Measurements from ENCODE around the gene KLF14. TPM values are rescaled to one million over a fixed set of nuclear protein-coding genes. Genes with fewer than 3 reads are reported as not detected.
"Not testable (repeated sequence)": the region's sequence is repeated elsewhere in the genome, so short reads cannot be mapped to it uniquely, and the experiment has no call there.

Gene KLF14
- total and polyA plus RNA-seq, 2 donors: 0.03 to 0.32 TPM

DNA sequence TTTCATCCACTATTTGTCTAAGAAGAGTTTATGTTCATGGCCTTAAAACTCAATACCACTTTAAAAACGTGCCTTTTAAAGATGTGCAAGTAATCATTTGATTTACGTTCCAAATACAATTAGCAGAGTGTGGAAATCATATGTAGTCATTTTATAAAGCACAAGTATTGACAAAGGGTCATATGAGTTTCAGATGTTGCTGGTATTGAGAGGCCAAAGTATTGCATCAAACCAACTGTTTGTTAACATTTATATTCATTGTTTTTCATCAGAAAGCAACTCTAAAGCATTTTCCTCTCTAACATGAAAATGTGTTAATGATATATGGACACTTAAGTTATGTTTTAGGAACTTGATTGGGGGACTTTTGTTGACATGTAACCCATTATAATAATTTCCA, 36.2 kb downstream of the KLF14 start:
- Histone ChIP-seq H3K4me1 (ENCODE audit: insufficient read depth) (no peaks in the 10 kb centered on the region), H3K27ac (ENCODE audit: low read depth) (no peak overlapping the region), H3K36me3 (ENCODE audit: insufficient read depth) (no peaks in the 10 kb centered on the region), H3K4me3 (ENCODE audit: low read depth, low read length) (no peak overlapping the region)
- no peak for DNase-seq (ENCODE audit: extremely low spot score)
- 79% methylated on average over 2 of the region's 2 CpGs for WGBS

DNA sequence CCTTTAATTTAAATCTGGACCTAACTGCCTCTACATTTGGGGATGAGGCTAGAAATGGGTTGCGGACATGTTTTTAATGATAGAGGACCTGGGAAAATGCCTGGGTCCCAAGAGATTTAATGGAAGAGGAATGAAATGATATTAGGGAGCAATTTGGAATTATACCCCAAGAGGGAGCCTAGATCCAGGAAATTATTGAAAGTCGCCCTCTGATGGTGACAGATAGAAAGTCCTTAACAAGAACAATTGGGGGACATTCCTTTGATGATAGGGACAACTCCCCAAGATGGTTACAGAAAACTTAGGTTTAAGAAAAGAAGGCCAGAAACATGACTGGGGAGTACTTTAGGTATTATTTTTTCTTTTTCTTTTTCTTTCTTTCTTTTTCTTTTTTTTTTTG, 38.2 kb downstream of the KLF14 start:
- 70% methylated on average over 2 of the region's 2 CpGs for WGBS
- H3K27ac ChIP-seq (ENCODE audit: low read depth): no peak overlapping the region
- DNase-seq (ENCODE audit: extremely low spot score): no peak
- no peaks in the 10 kb centered on the region for H3K4me1 ChIP-seq (ENCODE audit: insufficient read depth)
- H3K4me3 ChIP-seq (ENCODE audit: low read depth, low read length): no peak overlapping the region
- H3K36me3 ChIP-seq (ENCODE audit: insufficient read depth): no peaks in the 10 kb centered on the region

GRCh38 chr7:130692396-130692795, 41.6 kb downstream of the KLF14 start:
- H3K27ac ChIP-seq (ENCODE audit: low read depth); DNase-seq (ENCODE audit: extremely low spot score); H3K4me3 ChIP-seq (ENCODE audit: low read depth, low read length); H3K4me1 ChIP-seq (ENCODE audit: insufficient read depth); H3K36me3 ChIP-seq (ENCODE audit: insufficient read depth): not testable (repeated sequence)
- 92% methylated on average over 1 of the region's 1 CpG for WGBS

DNA sequence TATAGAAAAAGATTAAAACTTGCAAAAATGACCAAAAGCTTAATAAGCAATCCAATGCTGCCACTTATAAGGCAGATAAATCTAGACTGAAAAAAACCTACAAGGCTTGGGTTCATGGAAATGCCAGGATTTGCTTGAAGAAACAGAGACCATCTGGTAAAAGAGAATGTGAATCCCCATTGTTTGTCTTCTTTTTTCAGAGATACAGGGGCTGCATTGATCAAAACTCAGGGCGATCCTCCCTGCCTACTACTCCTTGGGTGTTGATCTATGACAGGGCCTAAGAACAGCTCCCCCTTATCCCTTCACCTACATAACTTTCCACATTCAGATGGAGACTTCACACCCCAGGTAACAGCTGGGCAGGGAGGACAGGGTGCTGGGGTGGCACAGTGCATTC, 44.3 kb downstream of the KLF14 start:
- H3K27ac ChIP-seq (ENCODE audit: low read depth): no peak overlapping the region
- WGBS: 87% methylated on average over 1 of the region's 1 CpG
- no peaks in the 10 kb centered on the region for H3K4me1 ChIP-seq (ENCODE audit: insufficient read depth)
- no peak for DNase-seq (ENCODE audit: extremely low spot score)
- H3K4me3 ChIP-seq (ENCODE audit: low read depth, low read length): no peak overlapping the region
- no peaks in the 10 kb centered on the region for H3K36me3 ChIP-seq (ENCODE audit: insufficient read depth)

DNA sequence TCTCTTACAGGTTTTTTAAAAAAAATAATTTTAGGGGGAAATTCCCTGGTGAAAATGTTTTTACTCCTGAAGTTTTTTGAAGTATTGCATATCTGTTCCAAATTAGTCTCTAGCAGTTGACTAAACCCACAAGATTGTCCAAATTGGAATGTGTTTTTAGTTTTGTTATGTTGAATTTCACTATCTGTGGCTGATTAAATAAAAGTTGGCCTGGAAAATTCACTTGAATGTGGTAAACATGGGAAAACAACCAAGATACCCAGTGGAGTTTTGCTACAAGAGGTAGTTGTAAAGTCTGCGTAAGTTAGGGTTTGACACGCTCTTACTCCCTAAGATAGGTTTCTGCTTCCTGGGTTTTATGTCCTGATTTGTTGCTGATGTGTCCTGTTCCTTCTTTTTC, 51.0 kb downstream of the KLF14 start:
- 91% methylated on average over 2 of the region's 2 CpGs for WGBS
- H3K36me3 ChIP-seq (ENCODE audit: insufficient read depth): no peaks in the 10 kb centered on the region
- no peak overlapping the region for H3K4me3 ChIP-seq (ENCODE audit: low read depth, low read length)
- H3K4me1 ChIP-seq (ENCODE audit: insufficient read depth): no peaks in the 10 kb centered on the region
- H3K27ac ChIP-seq (ENCODE audit: low read depth): no peak overlapping the region
- no peak for DNase-seq (ENCODE audit: extremely low spot score)

Other genes starting within 250 kb of the KLF14 start
- gene MEST, start 242.1 kb downstream of the KLF14 start, total RNA-seq: 259 TPM
- gene MEST, start 242.1 kb downstream of the KLF14 start, polyA plus RNA-seq: 6.7 TPM
- 29.4 TPM for gene COPG2, start 65.5 kb downstream of the KLF14 start, total RNA-seq
- 17.2 TPM for gene COPG2, start 65.5 kb downstream of the KLF14 start, polyA plus RNA-seq
- gene TSGA13, start 47.7 kb downstream of the KLF14 start, total RNA-seq: not detected
- gene TSGA13, start 47.7 kb downstream of the KLF14 start, polyA plus RNA-seq: not detected

All from urinary bladder (tissue), 4 donors.